Kidney capillary endothelial cell (primary cell): Measurements from ENCODE around the gene SAMMSON.

Source experiments
- DNase-seq: peaks from one replicate; pipeline ENCODE4 v3.0.0-alpha.2; 2018; ENCODE audit warnings: low spot score

SAMMSON gene

GRCh38 chr3:70090322-70090913 lies 90.9 kb downstream of the SAMMSON start:
- peak; percentile 10 for DNase-seq

- no peak for DNase-seq
Observed at GRCh38 chr3:70094197-70094596, 94.7 kb downstream of the SAMMSON start.

- no peak for DNase-seq
Observed at GRCh38 chr3:70095260-70095659, 95.7 kb downstream of the SAMMSON start.

GRCh38 chr3:70096376-70097066 lies 97.0 kb downstream of the SAMMSON start:
- no peak for DNase-seq

GRCh38 chr3:70097084-70097483 lies 97.6 kb downstream of the SAMMSON start:
- no peak for DNase-seq

DNA sequence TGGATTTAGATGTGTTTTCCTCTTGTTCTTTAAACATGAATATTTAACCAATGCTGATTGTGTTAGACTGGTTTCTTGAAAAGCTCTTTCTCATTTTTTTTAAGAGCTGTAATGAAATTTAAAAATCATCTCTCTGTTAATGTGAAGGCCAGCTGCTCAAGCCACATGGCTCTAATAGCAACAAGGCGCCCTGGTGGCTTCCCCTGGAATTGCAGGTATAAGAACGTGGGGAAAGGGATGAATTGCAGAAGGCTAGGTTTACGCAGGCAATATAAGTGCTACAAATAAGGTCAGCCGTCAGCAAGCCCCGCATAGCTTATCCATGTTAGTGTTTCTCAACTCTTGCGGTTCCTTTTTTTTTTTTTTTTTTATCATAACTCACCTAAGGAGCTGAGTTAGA lies 108.5 kb downstream of the SAMMSON start:
- DNase-seq: peak; percentile 12

- DNase-seq: no peak
Observed at GRCh38 chr3:70108546-70108945, 109.0 kb downstream of the SAMMSON start.

DNA sequence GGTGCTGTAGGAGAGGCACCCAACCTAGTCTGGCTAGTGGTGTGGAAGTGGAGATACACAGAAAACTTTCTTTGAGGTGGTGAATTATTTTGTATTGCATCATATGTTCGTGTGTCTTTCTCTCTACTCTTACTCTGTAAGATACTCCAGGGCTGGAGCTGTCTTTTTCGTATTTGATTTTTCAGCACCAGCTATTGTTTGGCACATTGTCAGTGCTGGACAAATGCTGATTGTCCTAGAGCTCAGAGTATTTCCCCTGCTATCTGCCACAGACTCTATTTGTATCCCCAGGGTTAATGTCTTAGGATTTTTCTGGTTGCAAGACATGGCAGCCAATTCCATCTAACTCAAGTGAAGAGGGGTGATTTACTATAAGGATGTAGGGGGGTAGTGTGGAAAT lies 110.5 kb downstream of the SAMMSON start:
- no peak for DNase-seq

DNA sequence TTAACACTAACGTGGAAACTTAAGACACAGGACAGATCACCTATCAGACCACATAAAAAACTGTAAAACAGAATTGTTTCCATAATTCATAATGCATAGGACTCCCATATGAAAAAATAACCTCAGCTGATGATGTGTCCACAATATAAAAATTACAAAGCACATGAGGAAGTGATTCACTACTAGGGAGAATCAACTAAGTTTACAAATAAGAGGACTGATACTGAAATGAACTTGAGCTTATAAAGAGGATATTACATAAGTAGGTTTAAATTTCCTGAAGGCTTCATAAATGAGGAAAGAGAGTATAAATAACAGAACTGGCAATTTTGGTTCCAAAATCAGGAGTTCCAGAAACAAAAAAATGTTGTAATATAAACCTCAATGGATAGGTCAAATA lies 111.9 kb downstream of the SAMMSON start:
- DNase-seq: peak; percentile 21

DNA sequence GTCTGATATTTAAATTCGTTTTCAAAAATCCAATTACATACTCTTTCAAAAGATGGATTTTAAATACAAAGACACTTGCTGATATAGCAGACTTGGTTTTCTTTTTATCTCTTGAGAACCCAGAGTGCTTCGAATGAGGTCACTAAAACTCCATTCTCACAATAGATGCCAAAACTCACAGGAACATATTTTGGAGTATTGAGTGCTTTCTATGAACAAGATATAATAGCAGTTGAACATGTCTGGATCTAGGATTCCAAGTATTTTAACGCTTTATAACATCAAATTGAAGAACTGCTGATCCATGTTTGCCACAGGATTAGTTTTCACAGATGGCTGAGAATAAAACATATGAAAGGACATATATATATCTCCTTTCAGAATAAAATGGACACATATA lies 113.2 kb downstream of the SAMMSON start:
- DNase-seq: no peak

DNA sequence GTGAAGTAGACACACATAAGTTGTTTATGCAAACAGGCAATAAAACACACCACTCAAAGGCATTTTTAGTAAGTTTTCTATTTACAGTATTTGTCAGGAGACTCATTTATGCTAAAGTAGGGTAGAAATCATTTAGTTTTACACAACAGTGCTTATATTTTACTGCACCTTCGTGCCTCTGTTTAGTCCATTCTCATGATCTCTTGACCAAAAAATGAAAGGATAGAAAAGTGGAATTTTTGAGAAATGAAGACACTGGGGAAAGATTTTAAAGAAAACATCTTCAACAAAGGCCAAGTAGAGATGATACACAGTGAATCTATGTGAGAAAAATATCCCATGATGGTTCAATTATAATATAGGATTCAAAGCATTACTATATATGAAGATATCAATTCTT lies 114.9 kb downstream of the SAMMSON start:
- no peak for DNase-seq

DNA sequence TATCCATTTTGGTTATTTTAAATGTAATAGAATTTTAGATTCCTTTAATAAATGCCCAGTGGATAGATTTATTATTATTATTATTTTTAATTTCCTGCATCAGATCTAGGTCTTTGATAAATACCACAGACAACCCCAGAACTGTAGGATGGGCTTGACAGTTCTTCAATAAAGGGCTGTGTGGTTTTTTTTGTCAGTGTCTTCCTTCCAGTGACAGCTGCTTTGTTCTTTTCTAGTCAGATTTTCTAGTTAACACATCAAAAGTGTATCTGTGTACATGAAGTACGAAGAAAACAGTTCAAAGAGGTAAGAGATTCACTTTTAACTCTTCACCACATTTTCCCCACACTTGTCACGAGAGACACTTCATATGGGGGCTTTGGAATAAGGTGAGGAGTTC lies 120.3 kb downstream of the SAMMSON start:
- DNase-seq: no peak
